ENCODE measurements around the gene PTPRZ1.

PTPRZ1 gene

GRCh38 chr7:122055073-122055472 lies 182.1 kb downstream of the PTPRZ1 start:
- no peak for DNase-seq (ENCODE audit: low read depth)

GRCh38 chr7:122056977-122057376 lies 184.0 kb downstream of the PTPRZ1 start:
- DNase-seq (ENCODE audit: low read depth), result no peak
- TF ChIP-seq CTCF (IDR thresholded peaks at IDR 0.05; ENCODE audit: control insufficient read depth, extremely low read depth, insufficient read depth), result no peak
- H3K4me3 ChIP-seq (ENCODE audit: low read depth, low read length), result no peak overlapping the region

More at GRCh38 chr7:122055073-122055472, 182.1 kb downstream of the PTPRZ1 start:
- TF ChIP-seq CTCF (IDR thresholded peaks at IDR 0.05; ENCODE audit: control insufficient read depth, extremely low read depth, insufficient read depth), result no peak
- H3K4me3 ChIP-seq (ENCODE audit: low read depth, low read length), result no peak overlapping the region

- DNase-seq (ENCODE audit: low read depth), result no peak
- no peak overlapping the region for H3K4me3 ChIP-seq (ENCODE audit: low read depth, low read length)
- TF ChIP-seq CTCF (IDR thresholded peaks at IDR 0.05; ENCODE audit: control insufficient read depth, extremely low read depth, insufficient read depth), result no peak
Observed at GRCh38 chr7:122059542-122059941, 186.6 kb downstream of the PTPRZ1 start.

GRCh38 chr7:122063146-122063545 lies 190.2 kb downstream of the PTPRZ1 start:
- no peak for TF ChIP-seq CTCF (IDR thresholded peaks at IDR 0.05; ENCODE audit: control insufficient read depth, extremely low read depth, insufficient read depth)
- no peak overlapping the region for H3K4me3 ChIP-seq (ENCODE audit: low read depth, low read length)
- no peak for DNase-seq (ENCODE audit: low read depth)

- no peak for DNase-seq (ENCODE audit: low read depth)
- TF ChIP-seq CTCF (IDR thresholded peaks at IDR 0.05; ENCODE audit: control insufficient read depth, extremely low read depth, insufficient read depth), result no peak
Observed at GRCh38 chr7:122064971-122065370, 192.0 kb downstream of the PTPRZ1 start.

GRCh38 chr7:122067077-122067476 lies 194.1 kb downstream of the PTPRZ1 start:
- TF ChIP-seq CTCF (IDR thresholded peaks at IDR 0.05; ENCODE audit: control insufficient read depth, extremely low read depth, insufficient read depth), result no peak
- no peak overlapping the region for H3K4me3 ChIP-seq (ENCODE audit: low read depth, low read length)
- DNase-seq (ENCODE audit: low read depth), result no peak

More at GRCh38 chr7:122064971-122065370, 192.0 kb downstream of the PTPRZ1 start:
- no peak overlapping the region for H3K4me3 ChIP-seq (ENCODE audit: low read depth, low read length)

GRCh38 chr7:122068046-122068445 lies 195.1 kb downstream of the PTPRZ1 start:
- no peak for DNase-seq (ENCODE audit: low read depth)
- no peak overlapping the region for H3K4me3 ChIP-seq (ENCODE audit: low read depth, low read length)
- no peak for TF ChIP-seq CTCF (IDR thresholded peaks at IDR 0.05; ENCODE audit: control insufficient read depth, extremely low read depth, insufficient read depth)

Measured in LNCaP clone FGC (cell line).